HCT116 (cell line): ENCODE data around the gene P2RY14. TPM values are rescaled to one million over a fixed set of nuclear protein-coding genes. Genes with fewer than 3 reads are reported as not detected.

Experiments
- ATAC-seq: fragments of 200-7000 bp; cut with Tn5 transposase; 2 replicates; pipeline ENCODE4 v1.9.1; 2020; ENCODE audit warnings: mild to moderate bottlenecking, moderate library complexity
- BruUV-seq: library from RNA; stranded (reverse); fragments of 400-500 nt; replicated peaks from 2 replicates; lab custom pipeline; 2021; lab: Mats Ljungman, UMichigan
- CTCF ChIA-PET: fragments of 300-600 bp; sonication (Branson Sonifier 250); formaldehyde crosslinking; loops from one replicate; lab custom pipeline; 2021; ENCODE audit warnings: antibody characterized with exemption; lab: Charles Lee
- POLR2A ChIA-PET: fragments of 300-600, 350-600 bp; sonication (Branson Sonifier 250); formaldehyde crosslinking; loops from one replicate; lab custom pipeline; 2021; ENCODE audit warnings: antibody characterized with exemption; lab: Charles Lee
- RAD21 ChIA-PET, 2 experiments: fragments of 300-600 bp; sonication (Branson Sonifier 250); formaldehyde crosslinking; loops; one replicate each; lab custom pipeline; 2023; ENCODE audit warnings: low total read pairs in 2 of 2; ENCODE audit not compliant: uncharacterized antibody in 2 of 2, unreplicated experiment in 2 of 2, low non-redundant PET in 1 of 2; lab: Charles Lee
- DNase-seq: peaks from one replicate; pipeline ENCODE4 v3.0.0-alpha.2; 2010; ENCODE audit warnings: low read depth, low spot score
- H2AFZ ChIP-seq: fragments of 200-600 bp; shearing (Covaris generic), sonication (generic); 2 replicates; pipeline ENCODE4 v1.6.1; 2017; ENCODE audit warnings: low read depth, mixed run types, mixed read lengths, antibody characterized with exemption, low read length; ENCODE audit not compliant: poor library complexity, severe bottlenecking
- H3K27ac ChIP-seq: 2 replicates; pipeline ENCODE4 v1.5.1; 2012; ENCODE audit warnings: low read depth, low read length
- H3K27me3 ChIP-seq: fragments of 200-600 bp; sonication (generic); 2 replicates; pipeline ENCODE4 v1.6.1; 2016; ENCODE audit warnings: mixed run types, low read length, mixed read lengths; ENCODE audit not compliant: insufficient read depth
- H3K36me3 ChIP-seq, 2 experiments: fragments of 200-500 bp in 1 of 2; fragments of 200-600 bp in 1 of 2; sonication (Bioruptor generic) in 1 of 2; sonication (generic) in 1 of 2; 2 replicates each; pipeline versions ENCODE4 v1.5.1 to v1.6.1; 2014 to 2016; ENCODE audit warnings: low read length in 2 of 2, inconsistent platforms in 1 of 2, mixed read lengths in 1 of 2, mixed run types in 1 of 2; ENCODE audit not compliant: insufficient read depth in 2 of 2, control insufficient read depth in 1 of 2
- H3K4me1 ChIP-seq, 2 experiments: fragments of 200-600 bp in 1 of 2; sonication (generic) in 1 of 2; 2 replicates each; pipeline versions ENCODE4 v1.5.1 to v1.6.1; 2012 to 2017; ENCODE audit warnings: low read length in 2 of 2, inconsistent platforms in 1 of 2, mild to moderate bottlenecking in 1 of 2, mixed read lengths in 1 of 2, mixed run types in 1 of 2, moderate library complexity in 1 of 2; ENCODE audit not compliant: insufficient read depth in 2 of 2, control insufficient read depth in 1 of 2
- H3K4me2 ChIP-seq: fragments of 200-600 bp; sonication (generic); 2 replicates; pipeline ENCODE4 v1.6.1; 2017; ENCODE audit warnings: mixed run types, low read length, mixed read lengths
- H3K4me3 ChIP-seq, 2 experiments: fragments of 200-600 bp in 1 of 2; sonication (generic) in 1 of 2; replicated peaks in 1 of 2; 2 replicates each; pipeline ENCODE4 v1.5.1; 2011 to 2016; ENCODE audit warnings: low read length in 2 of 2, control low read depth in 1 of 2, low read depth in 1 of 2, mild to moderate bottlenecking in 1 of 2, mixed read lengths in 1 of 2, mixed run types in 1 of 2
- H3K79me2 ChIP-seq: fragments of 200-600 bp; sonication (generic); 2 replicates; pipeline ENCODE4 v1.6.1; 2017; ENCODE audit warnings: mild to moderate bottlenecking, mixed run types, low read length, moderate library complexity, mixed read lengths; ENCODE audit not compliant: insufficient read depth
- H3K9ac ChIP-seq: fragments of 200-600 bp; sonication (generic); 2 replicates; pipeline ENCODE4 v1.6.1; 2016; ENCODE audit warnings: low read length, mixed read lengths
- H3K9me2 ChIP-seq: fragments of 200-600 bp; sonication (generic), shearing (Covaris generic); 2 replicates; pipeline ENCODE4 v1.6.1; 2017; ENCODE audit warnings: mixed run types, mild to moderate bottlenecking, moderate library complexity; ENCODE audit not compliant: insufficient read depth
- H3K9me3 ChIP-seq, 2 experiments: fragments of 200-500 bp in 1 of 2; fragments of 200-600 bp in 1 of 2; sonication (Bioruptor generic) in 1 of 2; sonication (generic) in 1 of 2; 2 replicates each; pipeline ENCODE4 v1.6.1; 2014 to 2017; ENCODE audit warnings: low read length in 2 of 2, mixed read lengths in 2 of 2, inconsistent platforms in 1 of 2, low read depth in 1 of 2, mild to moderate bottlenecking in 1 of 2, mixed run types in 1 of 2, moderate library complexity in 1 of 2; ENCODE audit not compliant: control insufficient read depth in 1 of 2, insufficient read depth in 1 of 2
- H4K20me1 ChIP-seq: fragments of 200-600 bp; sonication (generic), shearing (Covaris generic); 2 replicates; pipeline ENCODE4 v1.6.1; 2017; ENCODE audit warnings: mixed run types, mild to moderate bottlenecking, moderate library complexity; ENCODE audit not compliant: insufficient read depth
- CEBPB ChIP-seq: IDR thresholded peaks from 2 replicates; pipeline ENCODE4 v1.6.1; 2012; ENCODE audit warnings: low read depth
- CTCF ChIP-seq, 3 experiments: fragments of 200-600 bp in 1 of 3; sonication (generic) in 1 of 3; IDR thresholded peaks in 2 of 3; conservative IDR thresholded peaks in 1 of 3; 2 replicates each; pipeline ENCODE4 v1.5.1; 2012 to 2017; ENCODE audit warnings: low read depth in 2 of 3, low read length in 2 of 3, antibody characterized with exemption in 1 of 3, borderline replicate concordance in 1 of 3, control low read depth in 1 of 3, mild to moderate bottlenecking in 1 of 3, mixed read lengths in 1 of 3, mixed run types in 1 of 3, moderate library complexity in 1 of 3; ENCODE audit not compliant: insufficient read depth in 1 of 3
- EGR1 ChIP-seq: IDR thresholded peaks from 2 replicates; pipeline ENCODE4 v1.6.1; 2012; ENCODE audit warnings: low read depth
- ELF1 ChIP-seq: IDR thresholded peaks from 2 replicates; pipeline ENCODE4 v1.6.1; 2012; ENCODE audit warnings: low read depth, borderline replicate concordance
- EZH2phosphoT487 ChIP-seq: fragments of 200-600 bp; IDR thresholded peaks from 2 replicates; pipeline ENCODE4 v1.6.1; 2018; ENCODE audit warnings: antibody characterized with exemption, borderline replicate concordance
- JUND ChIP-seq: IDR thresholded peaks from 2 replicates; pipeline ENCODE4 v1.6.1; 2012
- MAX ChIP-seq: IDR thresholded peaks from 2 replicates; pipeline ENCODE4 v1.6.1; 2012
- SIN3A ChIP-seq: IDR thresholded peaks from 2 replicates; pipeline ENCODE4 v1.6.1; 2012; ENCODE audit warnings: low read depth
- SRF ChIP-seq: IDR thresholded peaks from 2 replicates; pipeline ENCODE4 v1.6.1; 2012; ENCODE audit warnings: low read depth
- TCF7L2 ChIP-seq: IDR thresholded peaks from 2 replicates; pipeline ENCODE4 v1.7.0; 2011; ENCODE audit warnings: borderline replicate concordance, inconsistent platforms; ENCODE audit not compliant: insufficient read depth, insufficient read length; ENCODE audit errors: extremely low read depth
- YY1 ChIP-seq: IDR thresholded peaks from 2 replicates; pipeline ENCODE4 v1.6.1; 2011; ENCODE audit warnings: low read length, low read depth, moderate library complexity, mild to moderate bottlenecking; ENCODE audit not compliant: insufficient replicate concordance; ENCODE audit errors: extremely low read depth
- ZBTB33 ChIP-seq: IDR thresholded peaks from 2 replicates; pipeline ENCODE4 v1.6.1; 2011; ENCODE audit warnings: mild to moderate bottlenecking, low read length, moderate library complexity; ENCODE audit not compliant: insufficient replicate concordance; ENCODE audit errors: extremely low read depth
- ZNF274 ChIP-seq: fragments of 200-500 bp; sonication (Bioruptor generic); IDR thresholded peaks from 2 replicates; pipeline ENCODE4 v1.6.1; 2014; ENCODE audit warnings: mild to moderate bottlenecking, low read depth, low read length, inconsistent platforms
- intact Hi-C: fragments of 100-400 bp; cut with micrococcal nuclease; formaldehyde crosslinking; loops from 2 replicates; pipeline ENCODE4 v1.10.0; 2022
- total RNA-seq: library from RNA; stranded (reverse); gene quantifications from one replicate; pipeline ENCODE4 v1.2.1, GENCODE V29; 2021; ENCODE audit not compliant: unreplicated experiment
- TF ChIP-seq, protein P1 (sequence below): IDR thresholded peaks from 2 replicates; pipeline ENCODE4 v1.6.1; 2012

Gene P2RY14
- total RNA-seq, 1 experiment from 2014 or later: not detected

DNA sequence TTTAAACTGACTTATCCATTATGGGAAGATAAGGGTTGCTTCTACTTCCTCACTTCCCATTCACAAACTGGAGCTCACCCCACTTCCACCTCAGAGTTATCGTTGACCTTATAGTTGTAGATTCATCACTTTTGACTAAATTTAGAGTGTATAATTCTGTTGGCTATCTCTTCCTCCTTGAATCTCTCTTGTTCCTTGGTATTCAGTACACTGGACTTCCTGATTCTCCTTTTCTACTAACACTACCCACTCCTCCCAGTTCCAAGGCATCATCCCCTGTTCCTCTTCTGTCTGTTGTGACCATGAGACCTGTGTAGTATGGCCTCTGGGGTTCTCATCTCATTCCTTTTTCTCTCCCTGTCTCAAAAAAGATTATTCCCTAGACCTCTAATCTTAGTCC, 44.2 kb upstream of the P2RY14 start:
- ChIA-PET RAD21 (no interaction called here), POLR2A (interaction anchor here (0.8 kb wide), 1 partner anchor 31 kb away, joined by 3 read pairs; no protein-coding TSS in a partner anchor), CTCF (no interaction called here)
- no peaks in the 10 kb centered on the region for H3K79me2 ChIP-seq
- no peaks in the 10 kb centered on the region for H3K9me2 ChIP-seq
- TF ChIP-seq ELF1 (no peak), CEBPB (no peak), SRF (no peak), SIN3A (no peak), MAX (no peak), EGR1 (no peak), ZBTB33 (no peak), YY1 (no peak), CTCF (IDR thresholded peaks at IDR 0.05 in 2 of 3, conservative IDR thresholded peaks at IDR 0.05 in 1 of 3; ENCODE audit: borderline replicate concordance in 1 of 3, insufficient read depth in 1 of 3, low read depth in 2 of 3, low read length in 2 of 3) (no peak), ZNF274 (no peak), EZH2phosphoT487 (no peak), TCF7L2 (no peak), JUND (no peak)
- TF ChIP-seq, protein P1, sequence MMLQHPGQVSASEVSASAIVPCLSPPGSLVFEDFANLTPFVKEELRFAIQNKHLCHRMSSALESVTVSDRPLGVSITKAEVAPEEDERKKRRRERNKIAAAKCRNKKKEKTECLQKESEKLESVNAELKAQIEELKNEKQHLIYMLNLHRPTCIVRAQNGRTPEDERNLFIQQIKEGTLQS: no peak
- no peaks in the 10 kb centered on the region for H3K9me3 ChIP-seq
- DNase-seq (no peak), ATAC-seq (no peak)
- no peak overlapping the region for H3K4me2 ChIP-seq
- no TSS peak for BruUV-seq
- H4K20me1 ChIP-seq: no peaks in the 10 kb centered on the region
- H3K36me3 ChIP-seq: no peaks in the 10 kb centered on the region
- no peak overlapping the region for H3K9ac ChIP-seq
- H2AFZ ChIP-seq: no peak overlapping the region
- no peak overlapping the region for H3K4me3 ChIP-seq
- peaks cover 18 to 20% of the 10 kb centered on the region in 2 experiments for H3K4me1 ChIP-seq
- no peak overlapping the region for H3K27ac ChIP-seq
- H3K27me3 ChIP-seq: no peaks in the 10 kb centered on the region
- intact Hi-C loops: no loop called here
